ELR (cell line): ENCODE measurements around the gene NOX3.
"Not testable (repeated sequence)": the region's sequence is repeated elsewhere in the genome, so short reads cannot be mapped to it uniquely, and the experiment has no call there.

Experiments used
- DNase-seq: peaks from one replicate; pipeline ENCODE4 v3.0.0-alpha.2; 2015; ENCODE audit warnings: low read depth

The NOX3 gene

DNA sequence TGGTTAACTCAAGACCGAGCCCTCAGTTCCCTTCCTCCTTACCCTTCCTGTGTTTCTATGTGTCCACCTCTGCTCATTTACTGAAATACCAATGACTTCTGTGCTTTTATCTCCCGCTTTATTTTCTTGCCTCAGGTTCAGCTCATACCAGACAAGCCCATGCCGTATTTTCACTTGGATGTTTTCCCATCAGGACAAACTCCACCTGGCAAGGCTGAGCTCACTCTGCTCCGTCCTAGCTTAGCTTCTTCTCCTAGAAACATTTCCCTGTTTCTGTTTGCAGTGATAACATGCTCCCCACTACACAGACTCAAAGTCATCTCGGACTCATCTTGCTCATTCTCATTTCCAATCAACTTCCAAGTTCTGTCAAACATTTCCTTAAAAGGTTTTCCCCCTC lies 84.4 kb downstream of the NOX3 start:
- no peak for DNase-seq

DNA sequence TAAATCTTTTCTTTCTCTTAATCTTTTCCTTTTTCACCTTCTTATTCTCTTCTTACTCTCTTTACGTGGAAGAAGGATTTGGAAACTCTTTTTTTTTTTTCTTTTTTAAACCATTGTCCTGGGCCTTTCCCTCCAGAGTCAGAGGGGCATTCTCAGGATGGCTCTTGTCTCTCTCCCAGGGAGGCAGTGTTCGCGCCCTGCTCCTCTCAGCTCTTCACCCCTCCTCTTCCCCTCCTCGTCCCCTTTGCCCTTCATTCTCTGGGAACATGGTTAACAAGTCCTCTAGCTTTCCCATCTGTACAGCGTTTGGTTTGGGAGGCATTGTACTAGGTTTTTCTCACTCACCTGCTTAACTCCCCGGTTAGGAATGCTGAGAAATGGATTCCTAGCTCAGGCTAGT lies 89.3 kb downstream of the NOX3 start:
- DNase-seq = no peak

DNA sequence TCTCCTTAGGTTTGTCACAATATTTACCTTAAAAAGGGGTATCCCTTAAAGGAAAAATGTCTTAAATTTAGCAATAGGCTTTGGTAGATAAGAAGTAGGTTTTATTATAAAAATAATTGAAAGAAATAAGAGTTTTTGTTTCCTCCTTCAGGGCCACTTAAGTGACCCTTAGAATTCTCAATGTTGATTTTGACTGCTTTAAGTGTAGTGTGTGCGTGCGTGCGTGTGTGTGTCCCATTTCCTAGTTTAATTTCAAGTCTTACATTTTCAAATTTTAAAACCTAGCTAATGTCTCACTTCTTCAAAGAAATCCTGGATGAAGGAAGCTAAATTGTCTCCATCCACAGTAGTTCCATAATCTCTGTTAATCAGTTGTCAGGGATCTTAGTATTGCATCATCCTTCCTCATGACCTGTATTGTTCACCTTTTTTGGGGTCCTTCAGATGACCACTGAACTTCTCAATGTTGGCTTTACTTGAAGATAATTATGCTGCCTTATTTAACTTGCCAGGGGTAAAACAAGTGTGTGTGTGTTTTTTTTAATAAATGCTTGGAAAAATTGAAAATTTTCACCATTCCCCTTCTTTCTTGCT lies 90.7 kb downstream of the NOX3 start:
- DNase-seq = no peak

DNA sequence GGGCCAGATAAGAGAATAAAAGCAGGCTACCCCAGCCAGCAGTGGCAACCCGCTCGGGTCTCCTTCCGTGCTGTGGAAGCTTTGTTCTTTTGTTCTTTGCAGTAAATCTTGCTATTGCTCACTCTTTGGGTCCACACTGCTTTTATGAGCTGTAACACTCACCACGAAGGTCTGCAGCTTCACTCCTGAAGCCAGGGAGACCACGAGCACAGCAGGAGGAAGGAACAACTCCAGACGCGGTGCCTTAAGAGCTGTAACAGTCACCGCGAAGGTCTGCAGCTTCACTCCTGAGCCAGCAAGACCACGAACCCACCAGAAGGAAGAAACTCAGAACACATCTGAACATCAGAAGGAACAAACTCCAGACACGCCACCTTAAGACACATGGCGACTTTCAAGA lies 91.6 kb downstream of the NOX3 start:
- not testable (repeated sequence) for DNase-seq

DNA sequence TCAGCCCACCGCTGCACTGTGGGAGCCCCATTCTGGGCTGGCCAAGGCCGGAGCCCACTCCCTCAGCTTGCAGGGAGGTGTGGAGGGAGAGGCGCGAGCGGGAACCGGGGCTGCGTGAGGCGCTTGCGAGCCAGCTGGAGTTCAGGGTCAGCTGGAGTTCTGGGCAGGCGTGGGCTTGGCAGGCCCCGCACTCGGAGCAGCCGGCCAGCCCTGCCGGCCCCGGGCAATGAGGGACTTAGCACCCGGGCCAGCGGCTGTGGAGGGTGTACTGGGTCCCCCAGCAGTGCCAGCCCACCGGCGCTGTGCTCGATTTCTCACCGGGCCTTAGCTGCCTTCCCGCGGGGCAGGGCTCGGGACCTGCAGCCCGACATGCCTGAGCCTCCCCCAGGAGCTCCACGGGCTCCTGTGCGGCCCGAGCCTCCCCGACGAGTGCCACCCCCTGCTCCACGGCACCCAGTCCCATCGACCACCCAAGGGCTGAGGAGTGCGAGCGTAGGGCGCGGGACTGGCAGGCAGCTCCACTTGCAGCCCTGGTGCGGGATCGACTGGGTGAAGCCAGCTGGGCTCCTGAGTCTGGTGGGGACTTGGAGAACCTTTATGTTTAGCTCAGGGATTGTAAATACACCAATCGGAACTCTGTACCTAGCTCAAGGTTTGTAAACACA lies 92.5 kb downstream of the NOX3 start:
- not testable (repeated sequence) for DNase-seq

DNA sequence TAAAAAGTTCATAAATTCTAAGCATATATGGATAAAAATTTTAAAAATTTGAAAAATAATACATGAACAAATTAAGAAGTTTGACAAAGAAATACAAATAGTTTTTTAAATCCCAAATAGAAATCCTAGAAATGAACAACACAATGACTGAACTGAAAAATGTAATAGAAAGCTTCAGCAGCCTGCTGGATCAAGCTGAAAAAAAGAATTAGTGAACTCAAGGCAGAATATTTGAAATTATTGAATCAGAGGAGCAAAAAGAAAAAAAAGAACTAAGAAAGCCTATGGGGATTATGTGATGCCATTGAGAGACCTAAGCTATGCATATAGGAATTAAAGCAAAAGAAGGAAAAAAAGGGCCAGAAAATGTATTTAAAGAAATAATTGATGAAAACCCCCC lies 101.5 kb downstream of the NOX3 start:
- DNase-seq = no peak

DNA sequence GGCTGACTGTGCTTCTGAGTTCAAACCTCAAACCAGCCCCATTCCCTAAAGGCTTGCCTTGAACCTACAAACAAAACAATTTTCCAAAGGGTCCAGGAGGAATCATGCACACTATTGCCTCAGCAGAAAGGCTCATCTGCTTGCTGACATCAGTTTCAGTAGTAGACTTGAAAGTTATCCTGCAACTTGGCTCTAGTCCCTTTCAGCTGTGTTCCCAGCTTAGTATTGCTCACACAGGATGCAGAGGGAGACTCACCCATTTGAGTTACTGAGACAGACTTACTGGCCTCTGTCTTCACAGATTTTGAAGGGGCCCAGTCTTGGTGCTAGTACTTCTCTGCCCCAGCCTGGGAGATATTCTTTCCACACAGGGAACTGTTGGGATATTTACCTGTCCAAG lies 102.8 kb downstream of the NOX3 start:
- DNase-seq = peak; percentile 73

DNA sequence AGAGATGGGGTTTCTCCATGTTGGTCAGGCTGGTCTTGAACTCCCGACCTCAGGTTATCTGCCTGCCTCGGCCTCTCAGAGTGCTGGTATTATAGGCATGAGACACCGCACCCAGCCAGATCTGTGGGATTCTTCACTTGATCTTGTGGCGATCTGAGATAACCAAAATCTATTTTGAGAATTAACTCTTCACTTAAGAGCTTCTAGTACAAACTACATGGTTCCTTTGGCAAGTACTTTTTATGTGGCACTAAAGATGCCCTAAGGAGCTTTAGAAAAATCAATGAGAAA lies 103.6 kb downstream of the NOX3 start:
- DNase-seq = no peak

DNA sequence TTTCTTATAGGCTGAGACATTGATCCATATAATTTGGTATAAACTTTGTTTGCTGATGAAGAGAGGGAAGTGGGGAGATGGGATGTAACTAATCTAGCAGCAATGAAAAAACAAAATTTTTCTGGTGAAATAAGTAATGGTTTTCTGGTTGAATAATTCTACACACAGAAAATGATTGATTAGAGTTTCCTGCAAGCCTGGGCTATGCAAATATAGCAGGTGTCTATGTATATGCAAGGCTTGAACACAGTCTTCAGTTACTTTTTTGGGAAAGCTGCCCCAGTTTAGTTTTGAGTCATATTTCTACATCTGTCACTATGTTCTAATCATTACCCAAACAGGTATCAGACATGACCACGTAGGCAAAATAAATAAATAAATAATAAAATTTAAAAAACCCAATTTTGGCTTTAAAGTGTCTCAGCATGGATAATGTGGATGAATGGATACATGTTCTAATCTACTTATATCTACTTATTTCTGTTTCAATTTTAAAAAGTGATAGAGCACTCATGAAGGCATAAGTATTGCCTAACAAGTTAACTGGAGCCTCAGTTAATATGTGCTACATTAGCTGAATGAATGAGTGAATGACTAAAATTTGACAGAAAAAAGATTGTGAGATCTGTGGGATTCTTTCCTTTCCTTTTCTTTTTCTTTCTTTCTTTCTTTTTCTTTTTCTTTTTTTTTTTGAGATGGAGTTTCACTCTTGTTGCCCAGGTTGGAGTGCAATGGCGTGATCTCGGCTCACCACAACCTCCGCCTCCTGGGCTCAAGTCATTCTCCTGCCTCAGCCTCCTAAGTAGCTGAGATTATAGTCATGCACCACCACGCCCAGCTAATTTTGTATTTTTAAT lies 104.1 kb downstream of the NOX3 start:
- no peak for DNase-seq

DNA sequence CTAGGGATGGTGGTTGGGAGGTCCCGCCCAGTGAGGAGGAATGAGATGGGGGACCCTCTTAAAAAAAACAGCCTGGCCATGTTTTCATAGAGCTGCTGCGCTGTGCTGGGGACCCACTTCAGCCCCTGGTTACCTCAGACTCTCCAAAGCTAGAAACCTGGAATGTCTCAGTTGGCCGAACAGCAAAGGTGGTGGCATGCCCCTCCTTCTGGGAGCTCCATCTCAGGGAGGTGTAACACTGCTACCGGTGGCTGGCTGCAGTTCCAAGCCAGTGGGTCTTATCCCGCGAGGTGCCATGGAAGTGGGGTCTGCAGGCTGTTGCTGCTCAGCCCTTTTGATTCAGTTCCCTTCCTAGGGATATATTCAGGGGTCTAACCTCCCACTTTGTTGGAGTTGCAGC lies 105.7 kb downstream of the NOX3 start:
- no peak for DNase-seq

DNA sequence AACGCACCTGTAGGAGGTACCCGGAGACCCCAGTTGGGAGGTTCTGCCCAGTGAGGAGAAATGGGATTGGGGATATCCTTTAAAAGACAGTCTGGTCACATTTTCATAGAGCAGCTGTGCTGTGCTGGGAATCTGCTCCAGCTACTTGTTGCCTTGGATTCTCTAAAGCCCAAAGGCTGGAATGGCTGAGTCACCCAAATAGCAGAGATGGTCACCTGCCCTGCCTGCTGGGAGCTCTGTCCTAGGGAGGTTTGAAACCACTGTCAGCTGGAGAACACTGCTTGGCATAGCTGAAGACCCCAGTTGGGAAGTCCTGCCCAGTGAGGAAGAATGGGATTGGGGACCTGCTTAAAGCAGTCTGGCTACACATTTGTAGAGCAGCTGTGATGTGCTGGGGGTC lies 106.5 kb downstream of the NOX3 start:
- peak; percentile 31 for DNase-seq

DNA sequence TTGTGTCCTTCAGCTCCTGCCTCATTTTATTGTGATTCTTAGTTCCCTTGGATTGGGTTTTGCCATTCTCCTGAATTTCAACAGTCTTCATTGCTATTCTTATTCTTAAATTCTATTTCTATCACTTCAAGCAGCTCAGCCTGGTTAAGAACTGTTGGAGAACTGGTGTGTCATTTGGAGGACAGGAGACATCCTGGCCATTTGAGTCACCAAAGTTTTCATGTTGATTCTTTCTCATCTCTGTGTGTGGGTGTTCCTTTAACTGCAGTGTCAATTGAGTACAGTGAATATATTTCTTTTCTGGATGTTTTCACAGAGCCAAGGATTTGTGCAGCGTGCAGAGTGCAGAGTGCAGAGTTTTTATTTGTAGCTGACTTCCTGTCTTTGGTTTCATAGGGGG lies 107.8 kb downstream of the NOX3 start:
- no peak for DNase-seq

DNA sequence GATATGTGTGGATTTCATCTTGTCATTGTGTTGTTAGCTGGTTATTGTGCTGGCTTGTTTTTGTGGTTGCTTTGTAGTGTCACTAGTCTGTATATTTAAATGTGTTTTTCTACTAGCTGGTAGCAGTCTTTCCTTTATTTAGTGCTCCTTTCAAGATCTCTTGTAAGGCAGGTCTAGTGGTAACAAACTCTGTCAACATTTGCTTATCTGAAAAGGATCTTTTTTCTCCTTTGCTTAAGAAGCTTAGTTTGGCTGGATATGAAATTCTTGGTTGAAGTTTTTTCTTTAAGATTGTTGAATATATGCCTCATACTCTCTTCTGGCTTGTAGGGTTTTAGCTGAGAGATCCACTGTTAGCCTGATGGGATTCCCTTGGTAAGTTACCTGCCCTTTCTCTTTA lies 108.7 kb downstream of the NOX3 start:
- DNase-seq = no peak
